Measurements from ENCODE around the gene ZMYND11. TPM values are rescaled to one million over a fixed set of nuclear protein-coding genes. Genes with fewer than 3 reads are reported as not detected.

The ZMYND11 gene
- polyA plus RNA-seq, 3 donors: 7.0 to 11.8 (median 8.8) TPM

- no peaks in the 10 kb centered on the region for H3K9me3 ChIP-seq (replicated peaks in 1 of 2; ENCODE audit: control insufficient read depth in 1 of 2, insufficient read depth in 1 of 2, low read length in 2 of 2)
- H3K9ac ChIP-seq (ENCODE audit: insufficient read depth, low read length, poor library complexity, severe bottlenecking): no peak overlapping the region
- no peaks in the 10 kb centered on the region for H3K4me1 ChIP-seq (ENCODE audit: control insufficient read depth in 1 of 2, insufficient read depth in 2 of 2, low read length in 2 of 2)
- H3K4me3 ChIP-seq (replicated peaks in 1 of 3; ENCODE audit: low read depth in 2 of 3, low read length in 3 of 3): no peak overlapping the region
- peaks cover 0 to 2% (median 0%) of the 10 kb centered on the region in 3 donors for H3K27me3 Mint-ChIP-seq (ENCODE audit: low read depth in 3 of 3)
- TF ChIP-seq CTCF (IDR thresholded peaks at IDR 0.05): no peak
- H3K27ac ChIP-seq (ENCODE audit: low read depth in 1 of 2, low read length in 2 of 2): no peak overlapping the region
- H3K4me1 Mint-ChIP-seq: no peaks in the 10 kb centered on the region
- peaks cover 40 to 42% of the 10 kb centered on the region in 2 donors for H3K36me3 Mint-ChIP-seq
- no peak for DNase-seq
- H3K9me3 Mint-ChIP-seq: no peaks in the 10 kb centered on the region
- intact Hi-C loops (cut with micrococcal nuclease): no loop called here
- no peak overlapping the region for H2AFZ ChIP-seq (ENCODE audit: insufficient read depth, low read depth, low read length, poor library complexity, severe bottlenecking)
- no peaks in the 10 kb centered on the region for H4K20me1 ChIP-seq (ENCODE audit: insufficient read depth, low read length)
- peaks cover 16 to 57% of the 10 kb centered on the region in 2 donors for H3K36me3 ChIP-seq (replicated peaks in 1 of 2; ENCODE audit: control insufficient read depth in 1 of 2, insufficient read depth in 2 of 2, low read length in 2 of 2)
- H3K4me3 Mint-ChIP-seq: no peak overlapping the region
- no peak overlapping the region for H3K4me2 ChIP-seq (replicated peaks; ENCODE audit: extremely low read depth, low read length, poor library complexity, severe bottlenecking)
- H3K27me3 ChIP-seq (ENCODE audit: control insufficient read depth in 2 of 2, insufficient read depth in 2 of 2, low read length in 2 of 2): no peaks in the 10 kb centered on the region
- H3K79me2 ChIP-seq (ENCODE audit: insufficient read depth, low read length): no peaks in the 10 kb centered on the region
- H3K27ac Mint-ChIP-seq: no peak overlapping the region
- no CpG with 5 or more reads among the region's 9 CpGs for WGBS (ENCODE audit: insufficient coverage)
Observed at GRCh38 chr10:241966-242643, 106.8 kb downstream of the ZMYND11 start.

GRCh38 chr10:244227-244626, 109.0 kb downstream of the ZMYND11 start:
- Histone ChIP-seq H3K4me2 (replicated peaks; ENCODE audit: extremely low read depth, low read length, poor library complexity, severe bottlenecking) (no peak overlapping the region), H3K79me2 (ENCODE audit: insufficient read depth, low read length) (no peaks in the 10 kb centered on the region), H3K9me3 (replicated peaks in 1 of 2; ENCODE audit: control insufficient read depth in 1 of 2, insufficient read depth in 1 of 2, low read length in 2 of 2) (no peaks in the 10 kb centered on the region), H4K20me1 (ENCODE audit: insufficient read depth, low read length) (no peaks in the 10 kb centered on the region), H3K4me3 (replicated peaks in 1 of 3; ENCODE audit: low read depth in 2 of 3, low read length in 3 of 3) (no peak overlapping the region), H3K27me3 (ENCODE audit: control insufficient read depth in 2 of 2, insufficient read depth in 2 of 2, low read length in 2 of 2) (no peaks in the 10 kb centered on the region), H2AFZ (ENCODE audit: insufficient read depth, low read depth, low read length, poor library complexity, severe bottlenecking) (no peak overlapping the region), H3K4me1 (ENCODE audit: control insufficient read depth in 1 of 2, insufficient read depth in 2 of 2, low read length in 2 of 2) (no peaks in the 10 kb centered on the region), H3K27ac (ENCODE audit: low read depth in 1 of 2, low read length in 2 of 2) (no peak overlapping the region), H3K9ac (ENCODE audit: insufficient read depth, low read length, poor library complexity, severe bottlenecking) (no peak overlapping the region), H3K36me3 (replicated peaks in 1 of 2; ENCODE audit: control insufficient read depth in 1 of 2, insufficient read depth in 2 of 2, low read length in 2 of 2) (peaks cover 36 to 62% of the 10 kb centered on the region in 2 donors)
- intact Hi-C loops (cut with micrococcal nuclease): no loop called here
- Mint-ChIP-seq H3K4me3 (no peak overlapping the region), H3K27me3 (ENCODE audit: low read depth in 3 of 3) (peaks cover 0 to 2% (median 0%) of the 10 kb centered on the region in 3 donors), H3K9me3 (no peaks in the 10 kb centered on the region), H3K4me1 (no peaks in the 10 kb centered on the region), H3K27ac (no peak overlapping the region), H3K36me3 (peaks cover 48 to 50% of the 10 kb centered on the region in 2 donors)
- no peak for DNase-seq
- no peak for TF ChIP-seq CTCF (IDR thresholded peaks at IDR 0.05)
- 97% methylated on average over 5 of the region's 7 CpGs for WGBS (ENCODE audit: insufficient coverage)
